ENCODE measurements around the gene SLC48A1. TPM values are rescaled to one million over a fixed set of nuclear protein-coding genes. Genes with fewer than 3 reads are reported as not detected.

Gene SLC48A1
- total RNA-seq, 1 donor from 2014 or later = 65.5 TPM

DNA sequence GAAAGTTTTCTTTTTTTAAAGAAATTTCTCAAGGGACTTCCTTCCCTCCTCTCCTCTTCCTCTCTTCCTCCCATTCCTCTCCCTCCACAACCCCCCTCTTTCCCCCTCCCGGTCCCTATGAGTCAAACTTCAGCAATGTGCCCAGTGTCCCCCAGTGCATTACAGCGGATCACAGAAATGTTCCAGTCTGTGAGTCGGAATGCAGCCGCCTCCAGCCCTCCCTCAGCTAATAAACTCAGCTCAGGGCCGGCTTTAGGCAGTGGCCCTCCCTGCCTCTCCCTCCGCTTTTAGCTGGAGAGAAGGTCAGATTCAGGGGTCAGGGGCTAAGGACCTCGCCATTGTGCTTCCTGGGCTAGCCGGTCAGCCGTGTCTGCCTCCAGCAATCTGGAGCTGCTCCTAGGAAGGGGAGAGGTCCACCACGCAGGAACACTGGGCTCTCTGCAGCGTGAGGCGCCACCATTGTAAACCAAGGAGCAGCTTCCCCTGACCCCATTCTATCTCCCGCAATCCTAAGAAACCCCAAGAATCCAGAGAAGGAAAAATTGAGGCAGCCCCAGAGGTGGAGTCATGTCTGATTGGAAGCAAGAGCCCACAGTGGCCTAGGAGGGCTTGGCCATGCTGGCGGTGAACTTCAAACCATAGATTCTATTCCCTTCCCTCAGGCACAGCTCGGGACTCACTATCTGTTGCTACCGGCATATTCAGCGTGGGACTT lies 47.8 kb downstream of the SLC48A1 start:
- Mint-ChIP-seq H3K27me3 (ENCODE audit: unreplicated experiment) (peaks cover 54% of the 10 kb centered on the region), H3K36me3 (ENCODE audit: low read depth, unreplicated experiment) (peaks cover 19% of the 10 kb centered on the region), H3K9me3 (ENCODE audit: unreplicated experiment) (no peaks in the 10 kb centered on the region), H3K4me1 (ENCODE audit: unreplicated experiment) (peaks cover 75% of the 10 kb centered on the region), H3K27ac (ENCODE audit: unreplicated experiment) (peak overlapping the region; percentile 100), H3K4me3 (ENCODE audit: unreplicated experiment) (peak overlapping the region; percentile 95)
- TF ChIP-seq, protein P1, sequence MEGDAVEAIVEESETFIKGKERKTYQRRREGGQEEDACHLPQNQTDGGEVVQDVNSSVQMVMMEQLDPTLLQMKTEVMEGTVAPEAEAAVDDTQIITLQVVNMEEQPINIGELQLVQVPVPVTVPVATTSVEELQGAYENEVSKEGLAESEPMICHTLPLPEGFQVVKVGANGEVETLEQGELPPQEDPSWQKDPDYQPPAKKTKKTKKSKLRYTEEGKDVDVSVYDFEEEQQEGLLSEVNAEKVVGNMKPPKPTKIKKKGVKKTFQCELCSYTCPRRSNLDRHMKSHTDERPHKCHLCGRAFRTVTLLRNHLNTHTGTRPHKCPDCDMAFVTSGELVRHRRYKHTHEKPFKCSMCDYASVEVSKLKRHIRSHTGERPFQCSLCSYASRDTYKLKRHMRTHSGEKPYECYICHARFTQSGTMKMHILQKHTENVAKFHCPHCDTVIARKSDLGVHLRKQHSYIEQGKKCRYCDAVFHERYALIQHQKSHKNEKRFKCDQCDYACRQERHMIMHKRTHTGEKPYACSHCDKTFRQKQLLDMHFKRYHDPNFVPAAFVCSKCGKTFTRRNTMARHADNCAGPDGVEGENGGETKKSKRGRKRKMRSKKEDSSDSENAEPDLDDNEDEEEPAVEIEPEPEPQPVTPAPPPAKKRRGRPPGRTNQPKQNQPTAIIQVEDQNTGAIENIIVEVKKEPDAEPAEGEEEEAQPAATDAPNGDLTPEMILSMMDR (IDR thresholded peaks at IDR 0.05; ENCODE audit: unreplicated experiment) = no peak
- peak; percentile 57 for DNase-seq (ENCODE audit: low spot score)

DNA sequence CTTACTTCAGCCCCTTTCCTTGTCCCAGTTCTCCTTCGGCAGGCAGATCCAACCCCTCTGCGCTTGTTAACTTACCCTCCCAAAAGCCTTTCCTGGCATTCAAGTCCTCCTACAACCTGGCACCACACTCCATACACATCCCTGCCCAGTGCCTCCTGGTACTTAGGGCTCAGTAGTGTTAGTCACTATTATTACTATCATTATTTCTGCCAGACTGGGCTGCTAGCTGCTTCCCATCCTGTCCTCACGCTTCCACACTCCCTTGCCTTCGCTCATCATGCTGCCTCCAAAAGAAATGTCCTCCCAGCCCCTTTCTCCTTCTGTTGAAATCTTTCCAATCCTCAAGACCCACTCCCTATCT lies 48.3 kb downstream of the SLC48A1 start:
- Mint-ChIP-seq H3K4me1 (ENCODE audit: unreplicated experiment) (peaks cover 72% of the 10 kb centered on the region), H3K27ac (ENCODE audit: unreplicated experiment) (peak overlapping the region; percentile 100), H3K27me3 (ENCODE audit: unreplicated experiment) (peaks cover 50% of the 10 kb centered on the region), H3K4me3 (ENCODE audit: unreplicated experiment) (peak overlapping the region; percentile 95), H3K36me3 (ENCODE audit: low read depth, unreplicated experiment) (peaks cover 16% of the 10 kb centered on the region), H3K9me3 (ENCODE audit: unreplicated experiment) (no peaks in the 10 kb centered on the region)
- no peak for DNase-seq (ENCODE audit: low spot score)
- TF ChIP-seq, protein P1 (IDR thresholded peaks at IDR 0.05; ENCODE audit: unreplicated experiment) = no peak

DNA sequence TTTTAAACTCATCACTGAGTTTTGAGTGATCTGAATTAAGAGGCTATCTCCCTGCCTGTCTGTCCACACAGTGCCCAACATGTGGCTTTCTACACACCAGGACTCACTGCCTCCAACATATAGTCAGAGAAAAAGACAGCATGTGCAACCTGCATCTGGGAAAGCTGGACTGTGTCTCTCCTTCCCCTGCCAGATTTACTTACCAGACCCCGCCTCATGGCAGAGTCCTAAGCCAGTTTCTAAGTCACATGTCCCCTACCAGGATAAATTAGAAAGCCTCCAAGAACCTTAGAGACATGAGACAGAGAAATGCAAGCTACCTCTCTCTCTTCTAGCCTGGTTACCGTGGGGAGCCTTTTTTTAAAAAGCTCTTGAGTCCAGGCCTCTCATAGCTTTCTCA lies 49.4 kb downstream of the SLC48A1 start:
- peaks cover 41% of the 10 kb centered on the region for H3K27me3 Mint-ChIP-seq (ENCODE audit: unreplicated experiment)
- DNase-seq (ENCODE audit: low spot score) = no peak
- H3K27ac Mint-ChIP-seq (ENCODE audit: unreplicated experiment) = peak overlapping the region; percentile 100
- H3K4me1 Mint-ChIP-seq (ENCODE audit: unreplicated experiment) = peaks cover 65% of the 10 kb centered on the region
- peaks cover 11% of the 10 kb centered on the region for H3K36me3 Mint-ChIP-seq (ENCODE audit: low read depth, unreplicated experiment)
- H3K9me3 Mint-ChIP-seq (ENCODE audit: unreplicated experiment) = no peaks in the 10 kb centered on the region
- TF ChIP-seq, protein P1 (IDR thresholded peaks at IDR 0.05; ENCODE audit: unreplicated experiment) = no peak
- peak overlapping the region; percentile 32 for H3K4me3 Mint-ChIP-seq (ENCODE audit: unreplicated experiment)

DNA sequence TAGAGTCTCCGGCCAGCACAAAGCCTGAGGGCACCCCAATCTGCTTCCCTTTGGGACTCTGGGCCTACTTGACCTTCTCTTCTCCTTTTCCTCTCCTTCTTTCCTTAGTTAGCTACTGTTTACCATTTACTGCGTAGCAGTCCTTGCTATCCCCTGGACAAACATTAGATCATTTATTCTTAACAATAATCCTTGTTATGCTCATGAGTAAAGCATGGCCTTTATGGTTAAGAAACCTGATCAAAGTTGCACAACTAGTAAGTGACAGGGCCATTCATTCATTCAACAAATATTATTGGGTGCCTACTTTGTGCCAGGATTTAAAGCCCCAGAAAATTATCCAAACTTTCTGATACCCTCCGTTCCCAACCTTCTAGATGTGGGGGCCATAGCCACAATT lies 49.8 kb downstream of the SLC48A1 start:
- no peak for DNase-seq (ENCODE audit: low spot score)
- H3K4me1 Mint-ChIP-seq (ENCODE audit: unreplicated experiment) = peaks cover 61% of the 10 kb centered on the region

More for the DNA sequence above, 49.8 kb downstream of the SLC48A1 start:
- Mint-ChIP-seq H3K27me3 (ENCODE audit: unreplicated experiment) (peaks cover 36% of the 10 kb centered on the region), H3K4me3 (ENCODE audit: unreplicated experiment) (no peak overlapping the region), H3K9me3 (ENCODE audit: unreplicated experiment) (no peaks in the 10 kb centered on the region), H3K27ac (ENCODE audit: unreplicated experiment) (peak overlapping the region; percentile 72), H3K36me3 (ENCODE audit: low read depth, unreplicated experiment) (peaks cover 8% of the 10 kb centered on the region)
- TF ChIP-seq, protein P1 (IDR thresholded peaks at IDR 0.05; ENCODE audit: unreplicated experiment) = no peak
